GM18867 (cell line): Measurements from ENCODE around the gene EIF5A2.

Experiments
- ATAC-seq: cut with Tn5 transposase; IDR thresholded peaks from one replicate; pipeline ENCODE4 v1.9.1; 2021; ENCODE audit warnings: mild to moderate bottlenecking, moderate library complexity; ENCODE audit not compliant: unreplicated experiment

EIF5A2 gene

DNA sequence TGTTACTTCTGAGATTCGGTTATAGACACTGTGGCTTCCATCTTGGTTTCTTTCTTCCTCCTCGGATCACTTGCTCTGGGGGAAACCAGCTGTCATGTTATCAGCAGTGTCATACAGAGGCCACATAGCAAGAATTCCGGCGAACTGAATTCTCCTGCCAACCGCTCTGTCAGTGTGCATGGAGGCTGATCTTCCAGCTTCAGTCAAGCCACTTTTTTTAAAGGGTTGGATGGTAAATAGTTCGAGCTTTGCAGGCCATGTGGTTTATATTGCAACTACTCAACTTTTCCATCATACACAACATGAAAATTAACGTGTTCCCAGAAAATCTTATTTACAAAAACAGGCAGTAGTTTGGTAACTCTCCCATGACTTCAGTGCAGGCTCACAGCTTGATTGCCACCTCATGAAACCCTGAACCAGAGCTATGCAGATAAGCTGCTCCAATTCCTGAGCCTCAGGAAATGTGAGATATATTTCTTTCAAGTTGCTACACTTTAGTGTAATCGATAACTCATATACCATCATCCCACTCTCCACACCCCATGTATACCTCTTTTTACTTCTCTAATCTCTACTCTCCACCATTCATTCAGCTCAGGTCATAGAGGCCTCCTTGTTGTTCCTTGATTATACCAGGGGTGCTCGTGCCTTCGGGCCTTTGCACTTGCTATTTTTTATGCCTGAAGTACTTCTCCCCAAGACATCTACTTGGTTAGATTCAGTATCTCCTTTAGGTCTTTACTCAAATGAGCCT, 45.6 kb downstream of the EIF5A2 start:
- no peak for ATAC-seq

DNA sequence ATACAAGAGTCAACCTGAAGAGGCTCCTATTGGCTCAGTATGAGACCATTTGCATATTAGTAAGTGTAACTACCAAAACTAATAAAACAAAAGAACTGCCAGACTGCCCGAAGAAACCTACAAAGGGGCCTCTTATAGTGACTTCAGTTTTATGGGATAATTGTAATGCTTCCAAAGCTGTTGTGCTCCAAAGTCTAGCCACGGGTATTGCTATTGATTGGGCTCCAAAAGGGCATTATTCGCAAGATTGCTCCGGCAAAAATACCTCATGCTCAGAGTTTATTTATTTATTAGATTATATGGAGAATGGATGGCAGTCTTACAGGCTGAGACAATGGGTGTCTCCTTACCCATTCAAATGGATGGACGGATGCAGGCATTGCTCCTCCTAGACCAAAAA, 49.8 kb downstream of the EIF5A2 start:
- ATAC-seq = no peak

DNA sequence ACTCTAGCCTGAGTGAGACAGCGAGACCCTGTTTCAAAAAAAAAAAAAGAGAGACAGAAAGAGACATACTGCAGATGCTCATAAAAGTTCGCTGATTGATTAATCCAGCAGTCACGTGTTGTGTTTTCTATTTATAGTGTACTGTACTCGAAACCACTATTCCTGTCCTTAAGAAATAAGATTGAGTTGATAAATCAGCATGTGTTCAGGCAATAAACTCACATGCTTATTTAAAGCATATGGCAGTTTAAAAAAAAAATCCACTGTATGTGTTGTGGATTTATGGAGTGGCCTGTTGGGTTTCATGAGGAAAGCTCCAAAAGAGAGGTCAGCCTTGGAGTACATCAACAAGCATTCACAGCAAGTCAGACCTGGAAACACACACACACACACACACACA, 56.1 kb downstream of the EIF5A2 start:
- no peak for ATAC-seq

DNA sequence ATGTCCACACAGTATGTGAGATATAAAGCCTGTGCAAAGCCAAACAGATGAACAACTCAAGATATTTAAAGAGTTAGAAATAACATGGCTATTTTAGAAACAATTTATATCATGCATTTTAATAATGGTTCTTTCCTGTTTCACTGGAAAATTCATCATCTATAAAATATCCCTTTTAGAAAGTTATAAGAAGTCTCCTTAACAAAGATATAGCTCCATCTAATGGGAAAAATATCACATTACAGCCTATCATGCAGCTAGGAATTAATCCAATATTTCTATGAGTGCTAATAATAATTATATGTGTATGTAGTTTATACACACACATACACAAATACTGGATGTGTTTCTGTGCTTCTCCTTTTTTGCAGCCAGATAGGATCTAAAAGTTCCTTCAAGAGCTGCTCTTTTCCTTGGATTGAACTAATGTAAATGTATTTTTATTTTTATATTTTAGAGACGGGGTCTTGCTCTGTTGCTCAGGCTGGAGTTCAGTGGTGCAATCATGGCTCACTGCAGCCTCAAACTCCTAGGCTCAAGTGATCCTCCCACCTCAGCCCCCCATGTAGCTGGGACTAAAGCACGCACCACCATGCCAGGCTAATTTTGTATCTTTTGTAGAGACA, 60.0 kb downstream of the EIF5A2 start:
- ATAC-seq = no peak

DNA sequence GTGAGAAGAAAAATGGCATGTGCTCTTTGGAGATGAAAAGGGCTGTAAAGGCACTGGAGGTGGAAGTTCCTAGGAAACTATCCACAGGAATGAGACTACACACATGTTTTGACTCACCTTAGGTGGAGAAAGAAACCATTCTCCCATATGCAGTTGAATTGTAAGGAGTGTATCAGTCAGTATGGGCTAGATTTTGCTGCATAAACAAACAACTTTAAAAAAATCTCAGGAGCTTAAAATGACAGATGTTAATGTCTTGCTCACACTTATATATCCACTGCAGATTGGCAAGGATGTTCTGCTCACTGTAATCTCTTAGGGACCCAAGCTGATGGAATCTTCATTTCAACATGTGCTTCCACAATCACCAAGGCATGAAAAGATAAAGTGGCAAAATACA, 64.1 kb downstream of the EIF5A2 start:
- ATAC-seq = no peak

DNA sequence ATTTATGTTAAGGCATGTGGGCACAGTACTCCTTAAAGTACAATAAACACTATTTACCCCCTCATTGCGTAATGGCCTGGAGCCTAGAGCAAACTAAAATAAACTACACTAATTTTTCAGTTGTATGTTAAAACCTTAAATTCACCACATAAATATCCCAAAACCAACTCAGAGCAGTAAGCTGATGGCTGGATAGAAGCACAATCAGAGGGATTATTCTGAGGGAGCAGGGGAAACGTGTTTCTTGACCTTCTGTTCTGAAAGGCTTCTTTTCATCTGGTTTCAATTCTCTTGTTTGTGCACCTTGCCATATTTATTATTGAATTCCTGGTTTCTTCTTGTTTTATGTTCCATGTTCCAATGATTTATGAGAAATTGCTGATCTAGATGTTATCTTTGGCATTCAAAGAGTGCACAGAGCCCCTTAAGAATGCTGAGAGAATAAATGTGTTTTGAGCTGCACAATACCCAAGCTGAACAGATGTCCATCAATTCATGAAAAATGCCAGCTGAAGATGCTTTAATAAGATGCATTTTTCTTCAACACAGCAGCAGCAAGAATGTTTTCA, 68.1 kb downstream of the EIF5A2 start:
- no peak for ATAC-seq

DNA sequence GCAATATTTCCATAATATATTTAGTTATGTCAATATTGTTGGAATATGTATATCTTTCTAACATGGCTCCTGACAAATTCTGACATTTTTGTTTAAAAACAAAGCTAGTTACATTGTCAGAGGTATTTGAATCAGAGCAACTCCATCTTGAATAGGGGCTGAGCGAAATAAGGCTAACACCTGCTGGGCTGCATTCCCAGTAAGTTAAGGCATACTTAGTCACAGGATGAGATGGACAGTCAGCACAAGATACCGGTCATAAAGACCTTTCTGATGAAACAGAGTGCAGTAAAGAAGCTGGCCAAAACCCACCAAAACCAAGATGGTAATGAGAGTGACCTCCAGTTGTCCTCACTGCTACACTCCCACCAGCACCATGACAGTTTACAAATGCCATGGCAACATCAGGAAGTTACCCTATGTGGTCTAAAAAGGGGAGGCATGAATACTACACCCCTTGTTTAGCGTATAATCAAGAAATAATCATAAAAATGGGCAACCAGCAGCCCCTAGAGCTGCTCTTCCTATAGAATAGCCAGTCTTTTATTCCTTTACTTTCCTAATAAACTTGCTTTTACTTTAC, 68.8 kb downstream of the EIF5A2 start:
- ATAC-seq = no peak
